DMS53 treated with DMSO at 0.1 percent for 48 hours (cell line): ENCODE data around the gene PTPN14.
"Not testable (repeated sequence)": the region's sequence is repeated elsewhere in the genome, so short reads cannot be mapped to it uniquely, and the experiment has no call there.

Source experiments
- DNase-seq: peaks from one replicate; lab custom pipeline; 2025; ENCODE audit not compliant: unreplicated experiment; lab: John Stamatoyannopoulos, UW

PTPN14 gene

DNA sequence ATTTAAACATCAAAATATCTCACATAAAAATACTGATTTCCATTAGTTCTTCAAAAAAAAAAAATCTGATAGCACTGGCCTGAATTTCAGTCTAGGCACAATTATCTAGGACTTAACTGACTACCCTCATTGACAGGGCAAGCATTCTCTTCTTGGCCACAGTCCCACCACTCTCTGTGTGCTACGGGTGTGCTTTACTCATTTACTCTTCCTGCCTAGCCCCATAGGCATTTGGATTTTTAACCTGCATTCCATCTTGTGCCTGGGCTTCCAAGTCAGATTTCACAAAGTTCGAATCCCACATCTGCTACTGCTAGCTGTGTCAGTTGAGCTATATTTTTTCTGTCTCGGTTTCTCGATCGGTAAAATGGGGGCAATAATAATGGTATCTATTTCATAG, 38.0 kb downstream of the PTPN14 start:
- DNase-seq: no peak

DNA sequence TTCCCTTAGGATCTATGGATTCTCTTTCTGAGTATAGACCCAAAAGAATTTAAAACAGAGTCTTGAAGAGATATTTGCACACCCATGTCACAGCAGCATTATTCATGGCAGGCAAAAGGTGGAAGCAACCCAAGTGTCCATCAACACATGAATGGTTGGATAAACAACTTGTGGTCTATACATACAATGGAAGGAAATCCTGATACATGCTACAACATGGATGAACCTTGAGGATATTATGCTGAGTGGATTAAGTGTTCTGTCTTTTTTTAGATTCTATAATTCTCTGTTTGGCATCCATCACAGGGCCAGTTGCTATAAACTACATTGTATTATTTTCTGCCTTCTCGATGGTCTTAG, 39.8 kb downstream of the PTPN14 start:
- no peak for DNase-seq

DNA sequence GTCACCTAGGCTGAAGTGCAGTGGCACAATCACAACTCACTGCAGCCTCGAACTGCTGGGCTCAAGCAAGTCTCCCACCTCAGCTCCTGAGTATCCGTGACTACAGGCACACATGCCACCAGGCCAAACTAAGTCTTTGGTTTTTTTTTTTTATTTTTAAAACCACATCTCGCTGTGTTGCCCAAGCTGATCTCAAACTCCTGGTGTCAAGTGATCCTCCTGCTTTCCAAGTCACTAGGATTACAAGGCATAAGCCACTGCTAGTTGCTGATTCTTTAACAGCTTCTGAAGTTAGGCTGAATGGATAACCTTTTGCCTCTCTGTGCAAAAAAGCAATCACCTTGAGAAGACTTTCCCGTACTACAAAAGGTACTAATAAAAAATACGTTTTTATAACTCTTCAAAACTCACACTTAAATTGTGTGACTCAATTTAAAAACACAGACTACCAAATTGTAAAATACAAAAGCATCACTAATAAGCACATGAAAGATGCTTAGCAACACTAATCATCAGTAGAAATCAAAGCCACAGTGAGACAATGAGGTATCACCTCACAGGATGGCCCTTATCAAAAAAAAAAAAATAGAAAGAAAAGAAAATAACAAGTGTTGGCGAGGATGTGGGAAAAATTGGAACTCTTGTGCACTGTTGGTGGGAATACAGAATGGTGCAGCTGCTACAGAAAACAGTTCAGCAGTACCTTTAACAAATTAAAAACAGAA, 40.3 kb downstream of the PTPN14 start:
- DNase-seq: no peak

DNA sequence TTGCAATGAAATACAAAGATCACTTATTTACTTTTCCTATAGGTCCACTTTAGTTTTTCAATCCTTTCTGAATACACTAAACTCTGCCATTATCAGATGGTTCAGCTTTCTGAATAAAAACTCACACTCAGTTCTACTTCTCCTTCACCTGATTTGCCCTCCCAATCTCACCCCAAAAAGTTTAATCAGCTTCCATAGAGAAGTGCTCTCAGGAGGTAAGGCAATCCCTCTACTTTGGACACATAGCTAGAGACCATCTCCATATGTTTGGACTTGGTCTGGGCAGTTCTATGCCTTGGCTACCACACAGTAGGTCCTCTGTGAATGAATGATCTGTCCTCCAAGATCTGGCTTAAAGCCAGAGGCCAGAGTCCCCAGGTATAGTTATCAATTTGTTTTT, 40.9 kb downstream of the PTPN14 start:
- DNase-seq: no peak

DNA sequence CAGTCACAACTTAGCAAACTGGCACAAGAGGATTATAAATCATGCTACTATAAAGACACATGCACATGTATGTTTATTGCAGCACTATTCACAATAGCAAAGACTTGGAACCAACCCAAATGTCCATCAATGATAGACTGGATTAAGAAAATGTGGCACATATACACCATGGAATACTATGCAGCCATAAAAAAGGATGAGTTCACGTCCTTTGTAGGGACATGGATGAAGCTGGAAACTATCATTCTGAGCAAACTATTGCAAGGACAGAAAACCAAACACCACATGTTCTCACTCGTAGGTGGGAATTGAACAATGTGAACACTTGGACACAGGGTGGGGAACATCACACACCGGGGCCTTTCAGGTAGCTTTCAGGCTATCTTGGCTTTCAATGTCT, 41.8 kb downstream of the PTPN14 start:
- not testable (repeated sequence) for DNase-seq

DNA sequence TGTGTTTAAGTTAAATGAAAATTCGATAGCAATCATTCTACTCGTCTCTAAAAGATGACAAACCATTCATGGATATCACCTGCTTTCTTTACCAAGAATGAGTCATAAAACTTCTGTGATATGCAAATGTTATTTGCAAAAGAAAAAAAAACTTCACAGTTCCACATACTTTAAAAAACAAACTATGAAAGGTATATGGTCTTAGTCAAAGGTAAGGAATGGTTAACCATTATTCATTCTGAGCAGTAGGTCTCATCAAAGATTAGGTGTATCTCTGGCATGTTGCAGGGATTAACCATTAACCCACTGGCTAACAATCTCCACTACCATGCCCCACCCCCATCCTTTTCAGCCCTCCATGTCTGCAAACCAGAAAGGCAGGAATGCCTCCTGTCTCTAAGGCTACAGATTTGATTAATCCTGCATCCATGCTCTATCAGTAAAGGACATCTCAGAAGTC, 44.4 kb downstream of the PTPN14 start:
- DNase-seq: peak; percentile 97

DNA sequence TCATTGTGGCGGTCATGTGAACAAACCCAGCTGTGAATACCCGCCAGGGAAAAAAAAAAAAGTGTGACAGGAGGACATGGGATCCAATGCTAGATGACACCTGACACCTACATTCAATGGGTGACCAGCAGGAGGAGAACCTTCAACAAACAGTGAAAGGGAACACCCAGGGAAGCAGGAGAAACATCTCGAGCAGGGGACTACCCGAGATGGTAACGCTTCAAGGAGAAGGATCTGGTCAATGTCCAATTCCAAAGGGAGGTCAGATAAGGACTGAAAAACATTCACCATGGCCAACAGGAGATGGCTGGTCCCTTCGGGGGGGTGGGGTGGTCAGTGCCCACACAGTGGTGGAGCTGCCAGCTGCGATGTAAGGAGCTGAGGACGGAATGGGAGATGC, 46.3 kb downstream of the PTPN14 start:
- peak; percentile 94 for DNase-seq

DNA sequence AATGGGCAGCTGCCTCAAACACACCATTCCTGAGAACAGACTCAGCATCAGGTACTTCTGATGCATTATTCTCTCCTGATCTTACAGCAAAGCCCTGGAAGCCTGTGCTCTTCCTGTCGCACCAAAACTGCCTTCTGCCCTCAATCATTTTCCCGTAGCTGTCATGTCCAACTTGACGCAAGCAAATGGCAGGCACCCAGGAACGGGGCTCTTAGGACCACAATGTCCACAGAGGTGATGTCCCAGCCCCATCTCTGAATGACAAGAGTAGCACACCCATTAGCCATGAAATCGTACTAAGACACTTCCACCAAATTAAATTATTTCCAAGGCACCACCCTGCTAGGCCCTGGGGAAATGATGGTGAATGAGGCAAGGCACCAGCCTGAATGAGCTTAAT, 47.1 kb downstream of the PTPN14 start:
- DNase-seq: no peak

DNA sequence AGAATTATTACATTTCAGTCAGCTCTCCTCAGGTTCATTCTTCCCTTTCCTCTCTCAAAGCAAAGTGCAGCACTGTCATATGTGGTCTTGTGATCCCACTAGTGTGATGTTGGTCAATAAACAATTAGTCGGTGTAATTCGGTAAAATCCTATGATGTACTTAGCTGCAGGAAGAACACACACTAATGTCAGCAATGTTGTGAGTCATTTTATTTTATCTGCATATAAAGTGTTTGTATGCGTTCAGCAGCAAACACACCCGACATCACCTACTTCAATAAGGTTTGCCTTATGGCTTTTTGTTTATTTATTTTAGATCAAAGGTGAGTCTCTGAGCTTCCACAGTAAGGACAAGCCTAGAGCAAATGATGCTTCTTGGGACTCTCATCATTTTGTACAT, 47.8 kb downstream of the PTPN14 start:
- DNase-seq: peak; percentile 91

DNA sequence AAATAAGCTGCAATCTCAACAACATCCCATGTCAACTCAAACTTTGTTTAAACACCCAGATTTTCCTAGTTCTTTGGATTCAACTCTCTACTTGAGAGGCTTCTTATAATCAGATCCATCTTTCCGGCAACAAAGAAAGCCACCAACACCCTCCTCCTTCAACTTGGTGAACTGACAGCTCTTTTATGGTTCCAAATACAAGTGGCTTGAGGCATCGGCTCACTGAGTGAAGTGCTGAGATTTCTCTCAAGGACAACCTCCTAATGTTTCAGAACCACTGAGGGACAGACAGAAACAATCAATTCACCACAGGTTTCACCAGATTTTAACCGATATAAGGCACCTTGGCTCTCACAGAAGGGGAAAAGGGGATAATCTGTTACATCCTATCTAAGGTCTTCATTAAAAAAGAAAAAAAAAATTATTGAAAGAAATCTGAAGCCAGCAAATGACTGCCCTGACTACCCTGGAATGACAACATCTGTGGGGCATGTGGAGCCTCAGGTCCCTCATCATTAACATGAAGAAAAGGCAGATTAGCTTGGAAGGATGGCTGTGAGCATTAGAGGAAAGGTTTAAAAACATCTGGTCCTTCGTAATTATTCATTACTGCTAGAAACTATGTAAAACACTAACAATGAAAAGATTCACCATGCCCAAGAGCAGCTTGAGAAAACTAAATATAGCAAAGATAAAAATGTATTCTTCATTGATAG, 50.9 kb downstream of the PTPN14 start:
- DNase-seq: no peak

DNA sequence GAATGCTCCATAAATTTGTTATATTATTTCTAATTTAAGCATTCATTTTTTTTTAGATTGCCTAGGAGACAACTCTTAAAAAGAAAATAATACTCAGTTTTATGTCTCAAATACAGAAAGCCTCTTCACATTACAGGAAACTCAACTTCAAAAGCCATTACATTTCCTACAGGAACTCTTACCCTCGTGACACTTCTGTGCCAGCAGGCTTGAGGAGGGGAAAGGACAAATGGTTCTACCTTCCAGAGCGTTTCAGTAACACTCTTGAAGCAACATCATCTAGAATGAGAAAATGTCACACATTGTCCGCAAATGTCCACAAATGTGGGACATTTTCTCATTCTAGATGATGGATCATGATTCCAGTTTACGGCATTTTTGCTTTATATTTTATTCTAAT, 51.7 kb downstream of the PTPN14 start:
- DNase-seq: no peak

DNA sequence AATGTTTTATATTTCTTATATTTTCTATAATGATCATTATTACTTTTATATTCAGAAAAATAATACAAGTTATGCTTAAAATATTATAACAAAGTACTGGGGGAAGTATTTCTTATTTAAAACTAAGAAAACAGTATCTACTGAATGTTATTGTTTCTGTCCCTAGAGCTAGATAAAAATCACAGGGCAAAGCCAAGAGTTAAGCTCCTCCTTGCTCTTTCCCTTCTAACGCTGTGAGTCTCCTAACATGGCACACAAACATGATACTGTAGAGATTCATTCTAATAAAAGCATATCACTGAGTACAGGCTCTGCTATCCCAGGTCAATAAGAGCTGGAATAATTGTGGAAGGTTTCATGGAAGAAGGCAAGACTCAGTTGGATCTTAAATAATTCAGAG, 53.4 kb downstream of the PTPN14 start:
- no peak for DNase-seq

DNA sequence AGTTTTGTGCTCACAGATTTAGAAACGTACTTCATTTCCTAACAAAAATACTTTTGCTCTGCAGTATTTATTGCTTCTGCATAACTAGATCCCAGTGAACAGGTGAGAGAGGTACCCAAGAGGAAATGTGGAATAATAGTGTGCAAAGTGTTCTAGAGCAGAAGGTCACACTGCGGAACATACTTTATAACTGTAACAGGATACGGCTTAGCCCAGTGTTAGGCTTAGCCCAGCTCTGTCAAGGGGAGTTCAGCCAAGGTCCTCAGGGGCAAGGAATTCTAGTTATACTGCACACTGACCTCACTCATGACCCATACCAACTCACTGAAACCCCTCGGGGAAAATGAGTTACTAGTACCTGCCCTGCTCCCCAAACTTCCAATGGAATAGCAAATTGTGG, 55.3 kb downstream of the PTPN14 start:
- no peak for DNase-seq

DNA sequence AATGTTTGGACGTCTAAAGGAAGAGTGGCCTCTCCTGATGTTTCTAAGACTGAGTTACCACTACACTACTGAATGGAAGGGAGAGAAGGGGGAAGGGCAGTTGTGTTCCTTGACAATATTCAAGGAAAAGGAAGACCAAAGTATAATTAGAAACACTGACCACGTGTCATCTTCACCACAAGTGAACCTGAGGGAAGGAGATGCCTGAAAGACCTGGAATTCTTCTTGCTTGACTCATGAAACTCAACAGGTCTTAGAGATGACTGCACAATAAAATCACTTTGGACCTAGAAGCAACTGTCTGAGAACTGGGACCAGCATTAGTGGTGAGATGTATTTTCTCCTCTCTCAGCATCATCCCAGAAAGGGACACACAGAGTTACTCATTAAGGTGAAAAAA, 56.7 kb downstream of the PTPN14 start:
- DNase-seq: no peak

DNA sequence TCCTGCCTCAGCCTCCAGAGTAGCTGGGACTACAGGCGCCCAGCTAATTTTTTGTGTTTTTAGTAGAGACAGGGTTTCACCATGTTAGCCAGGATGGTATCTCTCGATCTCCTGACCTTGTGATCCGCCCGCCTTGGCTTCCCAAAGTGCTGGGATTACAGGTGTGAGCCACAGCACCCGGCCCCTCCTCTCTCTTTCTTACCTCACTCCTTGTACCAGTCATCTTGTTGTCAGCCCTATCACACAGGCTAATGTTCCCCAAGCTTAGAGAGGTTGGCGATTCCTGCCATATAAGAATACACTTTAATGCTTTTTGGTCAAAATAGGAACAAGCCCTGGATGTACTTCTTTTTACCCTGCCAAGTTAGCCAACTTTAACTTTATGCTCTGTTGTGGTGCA, 57.2 kb downstream of the PTPN14 start:
- not testable (repeated sequence) for DNase-seq

DNA sequence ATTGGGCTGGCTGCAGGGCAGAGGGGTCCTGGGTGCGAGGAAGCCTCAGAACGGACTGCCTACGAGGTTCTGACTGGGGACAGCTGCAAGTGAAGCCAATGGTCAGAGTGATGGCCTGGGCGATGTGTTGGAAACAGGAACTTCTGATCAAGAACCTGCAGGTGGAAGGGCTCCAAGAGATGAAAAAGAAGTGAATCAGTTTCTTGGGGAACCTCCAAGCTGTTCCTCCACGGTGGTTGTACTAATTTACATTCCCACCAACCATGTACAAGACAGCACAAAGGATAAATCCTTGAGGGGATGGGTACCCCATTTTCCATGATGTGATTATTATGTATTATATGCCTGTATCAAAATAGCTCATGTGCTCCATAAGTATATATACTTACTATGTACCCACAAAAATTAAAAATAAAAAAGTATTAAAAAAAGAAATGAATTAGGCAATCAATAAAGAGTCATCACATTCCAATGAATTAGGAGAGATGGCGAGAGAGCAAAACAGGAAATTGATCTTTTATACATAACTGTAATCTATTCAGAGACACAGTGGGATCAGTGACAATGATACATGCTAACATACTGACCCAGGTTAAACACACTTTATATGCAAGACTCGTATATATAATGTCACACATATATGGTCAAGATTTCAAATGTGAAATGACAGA, 58.1 kb downstream of the PTPN14 start:
- no peak for DNase-seq

DNA sequence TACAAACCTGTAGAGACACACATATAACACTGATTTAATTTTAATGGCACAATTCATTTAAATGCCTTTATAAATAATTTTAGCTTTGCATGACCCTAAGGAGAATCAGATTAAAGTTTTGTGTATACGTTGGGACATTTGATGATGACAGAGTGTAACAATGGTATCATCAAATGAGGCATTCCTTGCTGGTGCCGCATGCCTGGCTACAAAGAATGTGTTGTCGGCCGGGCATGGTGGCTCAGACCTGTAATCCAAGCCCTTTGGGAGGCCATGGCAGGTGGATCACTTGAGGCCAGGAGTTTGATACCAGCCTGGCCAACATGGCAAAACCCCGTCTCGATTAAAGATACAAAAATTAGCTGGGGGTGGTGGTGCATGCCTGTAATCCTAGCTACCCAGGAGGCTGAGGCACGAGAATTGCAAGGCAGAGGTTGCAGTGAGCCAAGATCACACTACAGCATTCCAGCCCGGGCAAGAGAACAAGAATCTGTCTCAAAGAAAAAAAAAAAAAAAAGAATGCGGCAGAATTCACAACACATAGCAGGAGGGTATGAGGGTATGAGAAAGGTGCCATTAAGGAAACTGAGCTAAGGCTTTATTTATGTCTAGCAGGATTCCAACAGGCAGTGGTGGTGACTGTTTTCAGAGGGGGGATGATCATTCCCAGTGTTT, 58.9 kb downstream of the PTPN14 start:
- DNase-seq: no peak

DNA sequence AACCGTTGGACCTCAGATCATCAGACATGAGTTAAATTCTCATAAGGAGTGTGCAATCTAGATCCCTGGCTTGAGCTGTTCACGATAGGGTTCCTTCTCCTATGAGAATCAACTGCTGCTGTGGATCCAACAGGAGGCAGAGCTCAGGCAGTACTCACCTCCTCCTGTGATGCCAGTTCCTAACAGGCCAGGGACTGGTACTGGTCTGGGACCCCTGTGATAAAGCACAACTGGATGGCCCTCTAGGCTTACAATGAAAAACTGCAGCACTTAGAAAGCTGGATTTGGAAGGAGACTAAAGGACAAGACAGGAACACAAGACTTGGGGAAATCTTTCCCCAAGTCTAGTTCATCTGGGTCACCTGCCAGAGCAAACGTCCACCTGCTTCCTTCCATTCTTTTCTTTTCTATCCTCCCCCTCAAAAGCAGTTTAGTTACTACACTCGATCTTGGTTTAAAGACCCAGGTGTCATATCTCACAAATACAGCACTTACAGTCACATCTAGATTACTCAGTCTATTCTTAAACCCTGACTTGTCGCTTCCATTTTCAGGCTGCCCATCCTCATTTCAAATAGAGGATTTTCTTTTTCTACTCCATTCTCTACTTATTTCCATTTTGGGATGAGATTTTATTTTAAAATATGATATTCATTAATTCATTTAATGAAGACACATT, 59.8 kb downstream of the PTPN14 start:
- no peak for DNase-seq

DNA sequence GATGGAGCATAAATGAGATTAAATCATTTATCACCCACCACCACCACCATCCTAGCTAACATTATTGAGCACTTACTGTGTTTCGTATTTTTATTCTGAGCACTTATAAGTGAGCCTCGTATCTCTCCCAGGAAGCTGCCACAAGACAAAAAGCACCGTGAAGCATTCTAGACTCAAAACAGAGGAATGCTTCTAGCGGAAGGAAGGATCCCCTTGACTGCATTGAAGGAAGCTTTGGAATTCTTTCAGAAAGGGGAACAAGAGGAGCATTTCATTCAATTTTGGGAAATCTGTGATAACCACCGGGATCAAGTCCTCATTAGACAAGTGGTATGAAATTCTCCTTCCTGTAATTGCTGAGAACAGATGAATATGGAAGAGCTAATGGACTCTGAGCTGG, 66.3 kb downstream of the PTPN14 start:
- no peak for DNase-seq

DNA sequence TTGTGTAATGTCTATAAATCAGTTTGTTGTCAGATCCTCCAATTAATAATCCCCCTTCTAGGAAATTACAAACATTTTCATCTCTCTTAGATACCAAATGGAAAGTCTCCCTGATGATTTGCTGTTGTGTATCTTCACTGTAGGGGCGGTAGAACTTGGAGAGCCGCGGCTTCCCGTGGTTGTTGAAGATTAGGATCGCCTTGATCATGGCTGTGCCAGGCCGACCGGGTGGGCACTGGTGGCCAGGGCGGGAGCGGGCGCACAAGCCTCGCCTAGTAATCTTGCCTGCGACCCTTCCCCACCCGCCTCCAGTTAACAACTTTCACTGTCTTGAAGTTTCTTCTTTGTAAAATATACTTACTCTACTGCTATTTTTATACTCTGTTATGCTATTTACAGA, 68.2 kb downstream of the PTPN14 start:
- not testable (repeated sequence) for DNase-seq

DNA sequence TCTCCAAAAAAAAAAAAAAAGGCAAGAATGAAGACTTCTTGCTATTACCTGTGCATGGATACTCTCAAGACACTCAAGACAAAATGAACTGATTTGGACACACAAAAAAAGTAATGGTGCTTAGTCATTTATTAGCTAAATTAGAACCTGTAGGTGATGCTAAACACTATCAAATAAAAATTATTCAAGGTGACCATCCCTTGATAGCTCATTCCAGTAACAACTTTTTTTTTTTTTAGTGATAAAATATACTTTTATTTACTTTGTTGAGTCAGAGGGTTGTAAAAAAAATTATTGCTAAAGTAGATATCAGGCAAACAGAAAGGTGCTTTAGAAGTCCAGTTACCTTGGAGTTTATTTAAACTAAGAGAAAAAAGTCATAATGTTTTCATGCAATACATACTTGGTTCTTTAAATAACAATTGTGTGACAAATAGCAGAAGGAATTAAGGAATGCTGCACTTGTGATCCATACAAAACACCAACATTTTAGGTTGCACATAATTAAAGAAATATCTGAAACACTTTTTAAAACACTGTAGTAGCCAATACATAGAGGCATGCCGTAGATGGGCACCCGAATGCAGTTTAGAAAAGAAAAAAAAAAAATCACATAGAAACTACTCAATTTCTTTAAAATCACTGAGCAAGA, 69.3 kb downstream of the PTPN14 start:
- DNase-seq: not testable (repeated sequence)
